ENCODE measurements around the gene NXN.
A peak's percentile ranks its signal among the peaks of the same experiment; 100 is the strongest.
"Not testable (repeated sequence)": the region's sequence is repeated elsewhere in the genome, so short reads cannot be mapped to it uniquely, and the experiment has no call there.

The NXN gene

GRCh38 chr17:791829-792228 lies 187.7 kb downstream of the NXN start:
- DNase-seq: no peak

DNA sequence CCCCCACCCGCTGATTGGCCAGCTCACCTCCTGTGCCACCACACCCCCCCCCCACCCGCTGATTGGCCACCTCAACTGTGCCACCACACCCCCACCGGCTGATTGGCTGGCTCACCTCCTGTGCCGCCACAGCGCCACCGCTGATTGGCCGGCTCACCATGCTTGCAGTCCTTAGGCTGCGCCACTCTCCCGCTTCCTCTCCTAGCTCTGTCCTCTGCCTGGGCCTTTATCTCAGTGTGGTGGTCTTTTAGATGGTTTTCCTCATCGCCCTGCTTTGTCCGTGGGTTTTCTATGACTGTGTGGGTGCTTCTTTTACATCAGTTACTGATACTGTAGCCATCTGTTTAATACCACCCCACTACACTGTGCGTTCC lies 188.7 kb downstream of the NXN start:
- DNase-seq: not testable (repeated sequence)

DNA sequence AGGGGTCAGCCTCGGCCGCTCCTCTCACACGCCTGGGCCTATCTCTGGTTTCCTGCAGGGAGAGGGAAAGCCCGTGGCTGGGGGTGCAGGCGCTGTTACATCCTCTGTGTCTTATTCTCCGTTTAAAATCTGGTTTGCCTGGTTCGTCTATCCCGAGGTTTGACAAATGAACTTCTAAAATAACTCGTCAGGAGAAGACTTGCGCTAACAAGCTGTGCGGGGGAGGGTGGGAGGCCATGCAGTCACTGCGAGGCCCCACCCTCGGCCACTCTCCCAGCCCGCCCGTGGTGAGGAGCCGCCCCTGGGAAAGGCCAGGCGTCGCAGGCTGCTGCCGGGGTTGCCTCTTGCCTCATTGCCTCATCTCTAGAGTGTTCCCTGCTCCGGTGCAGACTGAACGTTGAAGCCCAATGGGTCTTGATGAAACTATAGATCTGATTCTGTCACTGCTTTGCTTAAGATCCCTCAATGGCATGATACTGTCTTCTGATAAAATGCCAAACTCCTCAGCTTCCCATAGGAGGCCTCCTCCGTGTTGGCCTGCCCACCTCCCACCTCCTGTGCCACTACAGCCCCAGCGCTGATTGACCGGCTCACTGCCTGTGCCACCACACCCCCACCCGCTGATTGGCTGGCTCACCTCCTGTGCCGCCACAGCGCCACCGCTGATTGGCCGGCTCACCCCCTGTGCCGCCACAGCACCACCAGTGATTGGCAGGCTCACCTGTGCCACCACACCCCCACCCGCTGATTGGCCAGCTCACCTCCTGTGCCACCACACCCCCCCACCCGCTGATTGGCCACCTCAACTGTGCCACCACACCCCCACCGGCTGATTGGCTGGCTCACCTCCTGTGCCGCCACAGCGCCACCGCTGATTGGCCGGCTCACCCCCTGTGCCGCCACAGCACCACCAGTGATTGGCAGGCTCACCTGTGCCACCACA lies 189.4 kb downstream of the NXN start:
- not testable (repeated sequence) for DNase-seq

- DNase-seq: no peak
Measured at GRCh38 chr17:789160-789840, 190.3 kb downstream of the NXN start.

DNA sequence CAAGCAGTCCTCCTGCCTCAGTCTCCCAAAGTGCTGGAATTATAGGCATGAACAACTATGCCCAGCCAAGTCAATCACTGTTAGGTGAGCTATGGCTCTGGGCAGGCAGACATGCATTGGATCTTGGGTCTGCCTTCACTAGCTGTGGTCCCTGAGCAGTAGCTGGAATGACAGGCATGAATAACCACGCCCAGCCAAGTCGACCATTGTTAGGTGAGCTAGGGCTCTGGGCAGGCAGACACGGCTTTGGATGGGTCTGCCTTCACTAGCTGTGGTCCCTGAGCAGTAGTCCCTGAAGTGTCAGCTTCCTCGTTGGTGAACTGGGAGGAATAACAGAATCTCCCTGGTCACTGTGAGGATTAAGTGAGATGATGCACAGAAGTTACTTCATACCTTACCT lies 191.0 kb downstream of the NXN start:
- DNase-seq: no peak

- DNase-seq: no peak
Measured at GRCh38 chr17:787641-788221, 191.8 kb downstream of the NXN start.

GRCh38 chr17:785901-786300 lies 193.7 kb downstream of the NXN start:
- DNase-seq: not testable (repeated sequence)

- no peak for DNase-seq
Measured at GRCh38 chr17:784143-784542, 195.4 kb downstream of the NXN start.

DNA sequence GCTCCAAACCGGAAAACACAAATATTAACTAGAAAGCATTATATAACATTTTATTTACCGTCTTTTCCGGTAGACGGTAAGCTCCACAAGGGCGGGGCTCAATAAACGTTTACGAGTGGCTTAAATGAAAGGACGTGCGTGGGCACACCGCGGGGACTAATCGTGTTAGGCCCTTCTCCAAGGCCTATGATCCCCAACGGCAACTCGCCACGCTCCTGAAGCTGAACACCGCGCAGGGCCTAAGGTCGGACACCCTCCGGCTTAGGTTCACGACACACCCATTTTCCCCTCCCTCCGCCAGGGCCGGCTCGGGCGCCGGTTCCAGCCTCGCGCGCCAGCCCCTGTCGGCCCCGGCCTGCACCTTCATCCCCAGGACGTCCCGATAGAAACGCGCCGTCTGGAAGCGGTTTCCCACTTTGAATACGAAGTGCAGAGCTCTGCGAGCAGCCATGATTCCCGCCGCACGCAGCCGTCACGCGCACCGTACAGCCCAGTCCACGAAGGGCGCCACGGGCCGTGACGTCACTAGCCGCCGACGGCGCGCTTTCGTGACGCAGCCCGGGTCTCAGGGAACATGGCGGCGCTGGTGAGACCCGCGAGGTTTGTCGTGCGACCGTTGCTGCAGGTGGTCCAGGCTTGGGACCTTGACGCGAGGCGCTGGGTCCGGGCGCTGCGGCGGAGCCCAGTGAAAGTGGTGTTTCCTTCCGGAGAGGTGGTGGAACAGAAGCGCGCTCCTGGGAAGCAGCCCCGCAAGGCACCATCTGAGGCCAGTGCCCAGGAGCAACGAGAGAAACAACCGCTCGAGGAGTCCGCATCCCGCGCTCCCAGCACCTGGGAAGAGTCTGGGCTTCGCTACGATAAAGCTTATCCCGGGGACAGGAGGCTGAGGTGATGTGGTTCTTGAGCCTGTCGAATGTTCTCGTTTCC lies 197.5 kb downstream of the NXN start, which contains the start of the genes GLOD4 and MRM3:
Gene GLOD4 (minus strand): TSS at position 476 of the 927 bp plus-strand sequence. CDS start 25 bp downstream, at position 451.
Gene MRM3 (plus strand): TSS at position 549 of the 927 bp plus-strand sequence. CDS start 26 bp downstream, at position 575.
- peak; percentile 93 for DNase-seq

- DNase-seq: no peak
Measured at GRCh38 chr17:778096-778495, 201.5 kb downstream of the NXN start.

GRCh38 chr17:774313-774584 lies 205.3 kb downstream of the NXN start:
- no peak for DNase-seq

DNA sequence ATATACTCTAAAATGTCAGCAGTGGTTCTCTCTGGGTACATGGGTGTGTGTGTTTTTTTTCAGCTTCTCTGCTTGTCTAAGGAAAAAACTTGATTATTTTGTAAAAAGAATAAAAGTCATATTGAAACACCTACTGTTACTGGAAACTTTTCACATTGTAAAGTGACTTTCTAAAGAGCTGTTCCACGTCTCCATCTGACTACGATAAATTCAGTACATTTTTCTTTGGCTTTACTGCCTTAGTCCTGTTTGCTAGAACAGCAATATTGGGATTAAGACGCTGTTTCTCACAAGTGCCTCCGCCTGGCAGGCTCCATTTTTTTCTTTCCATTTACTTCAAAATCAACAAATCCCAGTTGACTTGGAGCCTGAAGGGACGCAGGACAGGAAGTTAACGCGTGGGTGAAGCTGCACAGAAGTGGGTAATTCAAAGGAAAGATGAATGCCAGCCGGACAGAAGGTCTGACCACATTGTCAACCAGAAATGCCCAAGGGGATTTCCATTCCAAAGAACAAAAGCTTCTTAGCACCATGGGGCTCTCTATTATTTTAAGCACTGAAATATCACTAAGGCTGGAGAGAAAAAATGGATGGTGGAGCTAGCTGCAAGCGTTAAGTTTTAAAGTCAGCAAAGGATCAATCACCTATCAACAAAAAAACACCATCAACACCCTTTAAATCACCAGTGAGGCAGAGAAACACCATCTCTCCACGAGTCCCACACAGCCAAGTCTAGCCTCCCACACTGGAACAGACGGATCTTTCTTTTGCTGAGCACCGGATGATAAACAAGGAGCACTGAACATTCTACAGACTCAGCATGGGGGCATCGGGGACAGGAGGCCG lies 205.9 kb downstream of the NXN start:
- no peak for DNase-seq

DNA sequence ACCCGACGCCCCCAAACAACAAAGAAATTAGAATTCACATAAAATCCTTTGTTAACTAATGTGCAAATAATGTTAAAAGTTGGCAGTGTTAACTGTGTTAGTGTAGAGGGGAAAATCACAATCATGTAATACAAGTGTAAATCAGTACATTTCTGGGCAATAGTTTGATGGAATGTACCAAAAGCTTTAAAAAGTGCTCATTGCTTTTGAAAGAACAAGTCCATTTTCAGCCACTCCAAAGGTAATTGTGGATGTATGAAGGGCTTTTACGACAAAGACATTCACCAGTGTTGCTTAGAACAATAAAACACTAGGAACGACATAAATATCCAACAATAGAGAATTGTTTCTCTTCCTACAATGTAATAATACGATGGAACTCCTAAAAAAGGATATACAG lies 206.6 kb downstream of the NXN start:
- DNase-seq: no peak

DNA sequence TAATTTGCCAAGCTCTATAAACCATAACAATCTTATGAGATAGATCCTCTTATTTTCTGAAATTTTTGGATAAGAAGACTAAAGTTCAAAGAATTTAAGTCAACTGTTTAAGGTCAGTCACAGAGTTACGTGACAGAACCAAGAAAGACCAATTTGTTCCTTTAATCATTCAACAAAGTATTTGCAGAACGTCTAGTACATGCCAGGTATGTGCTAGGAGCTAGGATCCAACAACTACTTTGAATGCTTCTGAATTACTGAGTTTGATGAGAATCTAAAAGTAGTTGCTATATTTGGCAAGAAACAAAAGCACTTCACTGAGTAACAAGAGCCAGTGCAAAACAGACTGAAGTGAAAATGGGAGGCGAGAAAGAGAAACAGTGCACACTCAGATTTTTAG lies 212.5 kb downstream of the NXN start:
- no peak for DNase-seq

- no peak for DNase-seq
Measured at GRCh38 chr17:760371-760770, 219.2 kb downstream of the NXN start.

GRCh38 chr17:759964-760363 lies 219.6 kb downstream of the NXN start:
- DNase-seq: no peak

DNA sequence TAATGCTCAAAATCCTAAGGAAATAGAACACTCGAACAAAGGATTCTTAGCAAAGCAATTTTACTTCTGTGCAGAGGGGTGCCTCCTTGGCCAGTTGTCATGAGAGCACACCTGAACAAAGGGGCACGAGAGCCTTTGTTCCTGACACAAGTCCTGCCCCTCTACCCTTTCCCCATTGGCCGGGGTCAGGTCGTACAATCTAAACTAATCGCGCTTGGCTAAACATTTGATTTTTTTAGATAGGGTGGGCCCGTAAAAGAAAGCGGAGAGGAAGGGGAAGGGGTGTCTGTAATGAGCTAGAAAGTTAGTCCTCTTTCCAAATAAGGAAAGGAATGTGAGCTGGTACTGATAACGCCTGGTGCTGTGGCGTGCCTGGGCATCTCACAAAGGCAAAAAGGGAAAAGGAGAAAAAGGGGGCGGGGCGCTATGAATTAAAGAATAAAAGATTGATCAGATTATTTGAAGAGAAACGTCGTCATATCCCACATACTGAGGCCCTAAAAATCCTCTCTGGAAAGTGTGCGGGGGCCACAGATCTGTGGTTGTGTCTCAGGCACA lies 223.5 kb downstream of the NXN start:
- DNase-seq: not testable (repeated sequence)

GRCh38 chr17:755319-755961 lies 224.1 kb downstream of the NXN start:
- DNase-seq: not testable (repeated sequence)

DNA sequence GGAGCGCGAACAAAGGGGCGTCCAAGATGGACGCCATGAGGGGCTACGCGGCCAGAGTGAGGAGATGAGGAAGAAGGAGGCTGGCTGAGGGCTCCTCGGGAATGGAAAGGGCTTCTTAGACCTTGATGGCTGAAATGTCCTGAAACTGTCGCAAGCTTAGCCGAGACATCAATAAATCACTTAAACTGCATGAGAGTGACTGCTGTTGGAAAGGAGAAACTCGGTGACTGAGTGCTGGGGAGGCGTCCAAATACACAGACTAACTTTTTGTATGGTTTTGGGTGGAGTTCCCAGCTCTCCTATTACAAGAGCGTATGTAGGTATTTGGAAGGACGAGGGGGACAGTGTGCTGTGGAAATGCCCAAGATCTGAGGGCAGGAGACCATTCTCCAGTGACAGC lies 226.2 kb downstream of the NXN start:
- DNase-seq: no peak

- DNase-seq: peak; percentile 39
Measured at GRCh38 chr17:752620-753219, 226.9 kb downstream of the NXN start.
